EH (cell line): ENCODE results near the gene IL19.

Experiments used
- DNase-seq: peaks from one replicate; pipeline ENCODE4 v3.0.0-alpha.2; 2015; ENCODE audit warnings: low read depth

The IL19 gene

GRCh38 chr1:206860165-206860564, 89.6 kb downstream of the IL19 start:
- no peak for DNase-seq

GRCh38 chr1:206863266-206863665, 92.7 kb downstream of the IL19 start:
- no peak for DNase-seq

GRCh38 chr1:206864939-206865671, 94.5 kb downstream of the IL19 start, which contains the start of gene IL20:
TSS of gene IL20 (plus strand) at chr1:206865623. CDS start at chr1:206865853, 230 bp downstream.
- DNase-seq = peak; percentile 84

- DNase-seq = peak; percentile 82
These were observed 95.5 kb downstream of the IL19 start for GRCh38 chr1:206866062-206866461.

GRCh38 chr1:206867239-206867638, 96.7 kb downstream of the IL19 start:
- DNase-seq = no peak

GRCh38 chr1:206867716-206868115, 97.1 kb downstream of the IL19 start:
- DNase-seq = no peak

GRCh38 chr1:206868264-206868663, 97.7 kb downstream of the IL19 start:
- DNase-seq = no peak

- DNase-seq = peak; percentile 35
These were observed 101.6 kb downstream of the IL19 start for GRCh38 chr1:206872139-206872538.

- DNase-seq = no peak
These were observed 103.1 kb downstream of the IL19 start for GRCh38 chr1:206873603-206874188.

- no peak for DNase-seq
These were observed 105.3 kb downstream of the IL19 start for GRCh38 chr1:206875752-206876377.

- no peak for DNase-seq
These were observed 107.9 kb downstream of the IL19 start for GRCh38 chr1:206878456-206878855.

GRCh38 chr1:206880314-206880713, 109.7 kb downstream of the IL19 start:
- DNase-seq = no peak

GRCh38 chr1:206882555-206882954, 112.0 kb downstream of the IL19 start:
- DNase-seq = no peak

GRCh38 chr1:206883160-206883559, 112.6 kb downstream of the IL19 start:
- DNase-seq = no peak

- no peak for DNase-seq
These were observed 113.3 kb downstream of the IL19 start for GRCh38 chr1:206883876-206884275.

GRCh38 chr1:206885341-206886060, 114.9 kb downstream of the IL19 start:
- no peak for DNase-seq

- no peak for DNase-seq
These were observed 116.3 kb downstream of the IL19 start for GRCh38 chr1:206886831-206887230.

- DNase-seq = peak; percentile 56
These were observed 117.1 kb downstream of the IL19 start for GRCh38 chr1:206887701-206888100.

GRCh38 chr1:206890125-206891060, 119.8 kb downstream of the IL19 start:
- peak; percentile 76 for DNase-seq

- DNase-seq = no peak
These were observed 120.8 kb downstream of the IL19 start for GRCh38 chr1:206891412-206891811.
